Right ventricle myocardium superior (tissue), 1 donor: ENCODE results near the gene MFSD11. TPM values are rescaled to one million over a fixed set of nuclear protein-coding genes. Genes with fewer than 3 reads are reported as not detected.
A peak's percentile ranks its signal among the peaks of the same experiment; 100 is the strongest.
"Not testable (repeated sequence)": the region's sequence is repeated elsewhere in the genome, so short reads cannot be mapped to it uniquely, and the experiment has no call there.

ENCODE experiments used
- ATAC-seq: fragments of 200-7000 bp; cut with Tn5 transposase; one replicate; pipeline ENCODE4 v1.9.1; 2020; ENCODE audit warnings: mild to moderate bottlenecking; ENCODE audit not compliant: poor library complexity
- DNase-seq: peaks from one replicate; pipeline ENCODE4 v3.0.0-alpha.2; 2020
- intact Hi-C: fragments of 100-400 bp; cut with DNase I; formaldehyde crosslinking; loops from one replicate; pipeline ENCODE4 v1.11.2; 2022
- total RNA-seq: library from RNA; stranded (reverse); fragmentation: NEBNext Ultra II Directional; extraction: Animal tissue kit (Norgen Biotek cat#: 25700); gene quantifications from one replicate; pipeline ENCODE4 v1.2.1, GENCODE V29; 2021
- donor health status: DM: no; HTN: yes; CAD: no; lungs with severe emphysema.

Gene MFSD11
- total RNA-seq, 1 donor from 2014 or later: 23.3 TPM

- ATAC-seq (peak; percentile 18), DNase-seq (no peak)
- intact Hi-C loops: no loop called here
These were observed 43.4 kb downstream of the MFSD11 start for GRCh38 chr17:76781056-76781982.

- DNase-seq (no peak), ATAC-seq (no peak)
- intact Hi-C loops: no loop called here
These were observed 45.2 kb downstream of the MFSD11 start for GRCh38 chr17:76783146-76783545.

- no peak for ATAC-seq
These were observed 47.0 kb downstream of the MFSD11 start for GRCh38 chr17:76784926-76785325.

GRCh38 chr17:76787866-76788265, 49.9 kb downstream of the MFSD11 start:
- DNase-seq, intact Hi-C loops: not testable (repeated sequence)
- ATAC-seq: peak; percentile 63

More at GRCh38 chr17:76784926-76785325, 47.0 kb downstream of the MFSD11 start:
- intact Hi-C loops: no loop called here
- DNase-seq: no peak

GRCh38 chr17:76789235-76789788, 51.4 kb downstream of the MFSD11 start:
- intact Hi-C loops: no loop called here
- no peak for ATAC-seq
- no peak for DNase-seq

- ATAC-seq (peak; percentile 61), DNase-seq (no peak)
- intact Hi-C loops: no loop called here
These were observed 53.4 kb downstream of the MFSD11 start for GRCh38 chr17:76791053-76791980.

GRCh38 chr17:76792348-76792747, 54.4 kb downstream of the MFSD11 start:
- ATAC-seq (no peak), DNase-seq (no peak)
- intact Hi-C loops: no loop called here

GRCh38 chr17:76793775-76794174, 55.9 kb downstream of the MFSD11 start:
- intact Hi-C loops: no loop called here
- ATAC-seq (no peak), DNase-seq (no peak)

GRCh38 chr17:76796081-76796480, 58.2 kb downstream of the MFSD11 start:
- ATAC-seq (no peak), DNase-seq (no peak)
- intact Hi-C loops: no loop called here

GRCh38 chr17:76797241-76797840, 59.4 kb downstream of the MFSD11 start:
- DNase-seq (no peak), ATAC-seq (no peak)
- intact Hi-C loops: no loop called here

GRCh38 chr17:76801706-76802105, 63.8 kb downstream of the MFSD11 start:
- no peak for DNase-seq
- intact Hi-C loops: no loop called here

GRCh38 chr17:76805319-76805718, 67.4 kb downstream of the MFSD11 start:
- intact Hi-C loops: no loop called here
- no peak for DNase-seq
- ATAC-seq: no peak

More at GRCh38 chr17:76801706-76802105, 63.8 kb downstream of the MFSD11 start:
- ATAC-seq: no peak

- intact Hi-C loops, ATAC-seq, DNase-seq: not testable (repeated sequence)
These were observed 68.2 kb downstream of the MFSD11 start for GRCh38 chr17:76806151-76806550.

GRCh38 chr17:76806767-76807166, 68.8 kb downstream of the MFSD11 start:
- intact Hi-C loops, DNase-seq, ATAC-seq: not testable (repeated sequence)

- intact Hi-C loops: no loop called here
- no peak for ATAC-seq
- no peak for DNase-seq
These were observed 70.4 kb downstream of the MFSD11 start for GRCh38 chr17:76808326-76808725.

GRCh38 chr17:76810956-76811355, 73.0 kb downstream of the MFSD11 start:
- ATAC-seq: no peak
- DNase-seq: no peak
- intact Hi-C loops: no loop called here

- intact Hi-C loops: no loop called here
- DNase-seq: no peak
- ATAC-seq: no peak
These were observed 73.9 kb downstream of the MFSD11 start for GRCh38 chr17:76811834-76812233.

GRCh38 chr17:76812263-76812662, 74.3 kb downstream of the MFSD11 start:
- intact Hi-C loops: no loop called here
- no peak for DNase-seq
- no peak for ATAC-seq

- intact Hi-C loops: no loop called here
- DNase-seq: no peak
- ATAC-seq: no peak
These were observed 75.0 kb downstream of the MFSD11 start for GRCh38 chr17:76812968-76813367.
